T47D (cell line): ENCODE results near the gene CYB561.
A peak's percentile ranks its signal among the peaks of the same experiment; 100 is the strongest.

Experiments used
- DNase-seq, 2 experiments: peaks; one replicate each; pipeline versions ENCODE4 v3.0.0 to v3.0.0-alpha.2; 2011 to 2012; ENCODE audit warnings: low read depth in 1 of 2, low spot score in 1 of 2
- JUND ChIP-seq: IDR thresholded peaks from 2 replicates; pipeline ENCODE4 v1.6.1; 2012; ENCODE audit warnings: low read depth
- in situ Hi-C: cut with HindIII; loops from 2 replicates; pipeline ENCODE4 v1.10.0; 2016; ENCODE audit warnings: low sequenced_read_pairs, low pct_unique_long_range_greater_than_20kb

Gene CYB561

DNA sequence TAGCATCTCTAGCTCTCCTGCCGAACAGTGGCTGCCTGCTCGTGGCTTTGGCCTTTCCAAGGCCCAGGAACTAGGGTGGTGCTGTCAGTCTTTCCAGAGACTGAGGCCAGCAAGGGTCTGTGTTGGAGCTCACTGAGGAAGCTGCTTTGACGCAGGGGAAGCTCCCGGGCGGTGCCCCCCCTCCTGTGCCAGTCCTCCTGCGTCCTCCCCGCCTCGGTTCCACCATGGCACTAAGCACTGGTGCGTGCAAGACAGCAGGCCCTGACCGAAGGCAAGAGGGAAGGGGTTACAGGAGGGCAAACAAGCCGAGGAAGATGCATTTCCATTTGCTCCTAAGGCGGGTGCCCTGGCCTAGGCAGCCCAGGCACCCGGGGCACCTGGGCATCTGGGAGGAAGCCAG, 4.5 kb downstream of the CYB561 start:
- TF ChIP-seq JUND: no peak
- no peak for DNase-seq
- in situ Hi-C loops: no loop called here

DNA sequence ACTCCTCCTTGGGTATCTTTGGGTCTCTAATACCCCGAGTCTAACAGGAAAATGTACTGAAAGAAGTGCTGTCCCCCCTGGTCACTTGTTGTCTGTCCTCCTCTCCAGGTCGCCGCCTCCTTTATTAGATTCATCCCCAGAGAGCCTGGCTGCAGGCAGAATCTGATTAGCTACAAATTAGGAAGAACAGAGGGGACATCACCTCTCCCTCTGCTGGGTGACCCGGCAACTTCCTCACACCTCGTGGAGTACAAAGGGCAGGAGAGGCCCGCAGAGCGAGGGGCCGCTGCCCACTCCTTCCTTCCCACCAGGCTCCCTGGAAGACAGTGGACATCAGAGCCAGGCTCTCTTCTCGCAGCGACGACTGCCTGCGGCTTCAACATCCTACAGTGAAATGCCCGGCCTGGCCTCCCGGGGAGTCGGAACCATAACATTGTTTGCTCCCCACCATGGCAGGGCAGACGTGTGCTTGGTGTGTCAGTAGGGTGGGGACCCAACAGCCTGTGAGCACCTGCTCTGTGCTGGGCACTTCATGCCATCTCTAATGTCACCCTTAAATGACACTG, 5.3 kb downstream of the CYB561 start:
- in situ Hi-C loops: no loop called here
- TF ChIP-seq JUND: no peak
- DNase-seq: no peak

DNA sequence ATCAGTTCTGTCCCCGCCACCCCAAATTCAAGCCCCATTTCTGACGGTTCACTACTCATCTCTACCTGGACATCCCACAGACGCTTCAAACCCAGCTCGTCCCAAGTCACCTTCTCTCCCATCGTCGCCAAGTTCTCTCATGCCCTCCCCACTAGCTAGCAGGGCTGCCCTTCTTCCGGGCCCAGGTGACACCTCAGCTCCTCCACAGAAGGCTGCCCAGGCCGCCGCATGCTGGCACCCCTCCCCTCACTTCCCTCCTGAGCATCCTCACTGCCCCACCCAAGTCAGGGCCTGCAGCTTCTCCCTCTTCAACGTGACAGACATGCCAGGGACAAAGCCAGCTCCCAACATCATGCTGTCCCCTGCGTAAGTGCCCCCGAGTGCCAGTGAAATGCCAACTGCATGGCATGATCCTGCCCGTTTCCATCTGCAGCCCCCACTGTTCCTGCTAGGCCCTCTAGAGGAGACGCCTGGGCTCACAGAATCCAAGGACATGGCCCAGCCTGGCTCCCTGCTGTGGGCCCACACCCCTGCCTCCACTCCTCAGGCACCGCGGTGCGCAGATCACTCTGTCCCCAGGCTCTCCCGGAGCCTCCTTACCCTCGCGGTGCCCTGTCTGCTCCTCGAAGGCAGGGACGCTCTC, 5.9 kb downstream of the CYB561 start:
- DNase-seq: no peak
- in situ Hi-C loops: no loop called here
- no peak for TF ChIP-seq JUND

DNA sequence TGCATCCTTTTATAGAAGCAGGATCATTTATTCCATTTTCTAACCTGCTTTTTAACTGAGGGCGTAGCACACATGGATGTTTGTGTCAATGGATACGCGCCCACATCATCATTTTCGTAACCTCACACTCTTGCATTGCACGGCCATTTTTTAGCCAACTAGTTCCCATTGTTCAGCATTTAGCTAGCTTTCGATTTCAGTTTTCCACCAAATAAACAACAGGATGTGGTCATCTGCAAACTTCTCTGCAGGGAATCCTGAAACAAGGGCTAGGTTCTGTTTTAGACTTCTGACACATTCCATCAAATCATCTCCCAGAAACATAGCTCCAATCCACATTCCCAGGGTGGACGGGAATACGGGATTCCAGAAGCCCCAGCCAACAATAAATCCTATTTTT, 6.4 kb downstream of the CYB561 start:
- TF ChIP-seq JUND: no peak

DNA sequence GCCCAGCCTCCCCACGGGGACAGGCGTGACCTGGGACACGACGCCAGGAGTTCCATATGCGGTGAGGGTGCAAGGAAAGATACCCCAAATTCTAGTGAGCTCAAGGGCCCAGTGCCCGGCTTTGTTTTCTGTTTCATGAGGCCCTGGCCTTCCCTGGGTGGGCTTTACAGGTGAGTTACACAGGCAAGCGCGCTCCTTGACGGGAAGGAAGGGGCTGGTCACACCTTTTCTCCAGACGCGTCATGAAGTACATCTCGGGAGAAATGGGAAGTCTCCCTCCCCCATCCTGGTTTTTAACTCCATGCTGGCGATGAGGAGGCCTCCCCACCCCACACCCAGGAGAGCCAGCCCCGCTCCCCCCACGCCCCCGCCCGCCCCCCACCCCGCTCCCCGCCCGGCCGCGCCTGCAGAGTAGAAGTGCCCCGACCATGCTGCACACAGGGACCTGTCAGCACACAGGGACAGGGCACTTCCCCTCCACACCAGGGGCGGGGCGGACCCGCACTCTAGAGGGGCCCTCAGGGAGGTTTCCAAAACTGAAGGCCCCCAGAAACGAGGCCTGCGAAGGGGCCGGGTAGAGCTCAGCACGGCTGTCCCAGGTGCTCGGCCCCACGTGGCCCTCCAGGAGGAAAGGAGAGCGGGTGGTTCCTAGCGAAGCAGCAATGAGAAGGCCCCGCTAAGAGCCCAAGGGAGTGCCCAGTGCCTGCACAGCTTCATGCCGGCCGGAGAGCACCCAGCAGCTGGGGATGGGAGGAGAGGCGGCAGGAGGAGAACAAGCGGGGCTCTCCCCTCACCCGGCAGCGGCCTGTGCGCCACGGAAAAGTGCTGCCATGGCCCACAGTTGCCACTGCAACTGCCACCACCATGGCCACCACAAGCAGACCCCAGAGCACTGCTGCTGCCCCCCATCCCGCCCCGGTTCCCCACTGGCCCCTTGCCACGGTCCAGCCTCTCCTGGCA, 7.7 kb downstream of the CYB561 start:
- no peak for DNase-seq
- in situ Hi-C loops: no loop called here

More for the DNA sequence above, 6.4 kb downstream of the CYB561 start:
- in situ Hi-C loops: no loop called here
- DNase-seq: no peak

DNA sequence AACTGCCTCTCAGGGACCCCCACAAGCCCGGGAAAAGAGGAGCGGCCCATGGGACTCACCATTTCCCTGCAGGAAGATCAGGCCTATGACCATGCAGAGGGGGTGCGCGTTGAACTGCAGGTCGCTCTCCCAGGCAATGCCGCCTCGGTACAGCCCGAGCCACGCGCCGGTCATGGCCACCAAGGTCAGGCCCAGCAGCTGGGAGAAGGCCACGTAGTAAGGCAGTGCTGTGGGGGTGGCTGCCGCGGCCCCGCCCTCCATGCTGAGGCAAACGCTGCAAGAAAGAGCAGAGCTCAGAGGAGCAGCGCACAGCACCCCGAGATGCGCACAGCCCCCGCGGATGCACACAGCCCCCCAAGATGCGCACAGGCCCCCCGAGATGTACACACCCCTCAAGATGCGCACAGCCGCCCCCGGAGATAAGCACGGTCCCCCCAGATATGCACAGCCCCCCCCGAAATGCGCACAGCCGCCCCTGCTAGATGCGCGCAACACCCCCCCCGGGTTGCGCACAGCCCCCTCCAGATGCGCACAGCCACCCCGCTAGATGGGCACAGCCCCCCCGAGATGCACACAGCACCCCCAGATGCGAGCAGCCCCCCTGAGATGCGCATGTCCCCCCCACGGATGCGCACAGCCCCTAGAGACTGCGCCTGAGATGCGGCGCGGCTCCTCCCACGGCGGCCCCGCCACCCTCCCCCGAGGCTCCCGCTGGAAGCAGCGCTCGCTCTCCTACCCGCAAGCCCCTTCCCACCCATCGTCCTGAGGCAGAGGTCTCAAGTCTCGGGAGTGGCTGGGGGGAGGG, 8.6 kb downstream of the CYB561 start:
- no peak for TF ChIP-seq JUND
- no peak for DNase-seq
- in situ Hi-C loops: no loop called here

More for the DNA sequence above, 7.7 kb downstream of the CYB561 start:
- TF ChIP-seq JUND: no peak

DNA sequence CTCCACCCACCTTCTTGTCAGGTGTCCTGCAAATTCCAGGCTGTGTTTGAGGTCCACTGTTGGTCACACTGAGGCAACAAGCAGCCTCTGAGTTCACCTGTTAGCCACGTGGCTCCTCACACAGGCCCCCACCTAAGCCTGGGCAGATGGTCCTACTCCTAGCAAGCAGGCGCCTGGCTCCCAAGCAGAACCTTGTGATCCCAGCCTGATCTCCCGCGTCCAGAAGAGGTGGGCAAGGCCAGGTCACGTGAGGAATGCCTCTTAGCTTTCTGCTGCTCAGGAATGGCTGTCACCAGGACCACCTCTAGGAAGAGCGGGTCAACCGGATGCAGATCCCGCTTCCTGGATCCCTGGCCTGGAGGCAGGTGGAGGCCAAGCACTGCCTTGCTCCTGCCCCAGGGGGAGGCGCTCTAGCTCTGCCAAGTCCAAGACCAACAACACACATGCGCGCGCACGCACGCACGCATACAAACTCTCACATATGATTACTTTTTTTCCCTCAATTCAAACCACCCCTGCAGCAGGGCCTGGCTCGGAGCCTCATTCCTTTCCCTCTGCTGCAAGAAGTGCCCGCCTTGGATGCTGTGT, 9.5 kb downstream of the CYB561 start:
- in situ Hi-C loops: no loop called here
- no peak for TF ChIP-seq JUND
- no peak for DNase-seq

DNA sequence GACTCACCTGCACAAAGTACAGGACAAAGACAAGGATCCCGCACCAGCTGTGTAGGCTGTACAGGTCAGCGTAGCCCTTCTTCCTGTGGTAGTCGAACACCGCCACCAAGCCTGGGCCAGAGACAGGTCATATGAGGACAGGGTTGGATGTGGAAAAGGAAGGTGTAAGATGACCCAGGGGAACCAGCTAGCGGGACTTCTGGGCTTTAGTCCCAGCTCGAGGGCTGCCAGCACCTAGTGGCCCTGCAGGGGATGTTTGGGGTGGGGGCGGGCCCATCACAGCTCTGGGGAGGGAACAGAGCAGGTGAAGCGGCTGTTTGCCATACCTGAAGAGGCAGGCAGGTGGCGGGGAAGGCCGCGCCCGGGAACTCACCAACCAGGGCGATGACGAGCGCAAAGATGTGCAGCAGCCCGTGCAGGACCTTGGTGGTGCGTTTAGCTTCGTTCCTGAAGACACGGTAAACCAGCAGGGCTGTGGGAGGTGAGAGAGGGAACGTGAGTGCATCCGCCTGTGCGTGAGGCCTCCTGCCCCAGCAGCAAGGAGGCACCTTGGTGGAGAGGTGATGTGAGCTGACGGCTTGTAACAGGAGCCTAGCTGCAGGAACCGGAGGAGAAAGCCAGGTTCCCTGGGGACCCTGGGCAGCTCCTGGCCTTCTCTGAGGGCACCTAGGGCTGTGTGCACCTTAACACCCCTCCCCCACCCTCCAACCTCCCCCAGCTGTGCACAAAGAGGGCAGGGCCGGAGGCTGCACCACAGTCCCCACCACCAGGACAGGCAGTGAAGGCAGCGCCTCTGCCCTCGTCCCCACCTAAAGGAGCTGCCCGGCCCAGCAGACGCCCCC, 10.2 kb downstream of the CYB561 start:
- TF ChIP-seq JUND: no peak
- in situ Hi-C loops: no loop called here
- DNase-seq: peak; percentile 67 to 73

DNA sequence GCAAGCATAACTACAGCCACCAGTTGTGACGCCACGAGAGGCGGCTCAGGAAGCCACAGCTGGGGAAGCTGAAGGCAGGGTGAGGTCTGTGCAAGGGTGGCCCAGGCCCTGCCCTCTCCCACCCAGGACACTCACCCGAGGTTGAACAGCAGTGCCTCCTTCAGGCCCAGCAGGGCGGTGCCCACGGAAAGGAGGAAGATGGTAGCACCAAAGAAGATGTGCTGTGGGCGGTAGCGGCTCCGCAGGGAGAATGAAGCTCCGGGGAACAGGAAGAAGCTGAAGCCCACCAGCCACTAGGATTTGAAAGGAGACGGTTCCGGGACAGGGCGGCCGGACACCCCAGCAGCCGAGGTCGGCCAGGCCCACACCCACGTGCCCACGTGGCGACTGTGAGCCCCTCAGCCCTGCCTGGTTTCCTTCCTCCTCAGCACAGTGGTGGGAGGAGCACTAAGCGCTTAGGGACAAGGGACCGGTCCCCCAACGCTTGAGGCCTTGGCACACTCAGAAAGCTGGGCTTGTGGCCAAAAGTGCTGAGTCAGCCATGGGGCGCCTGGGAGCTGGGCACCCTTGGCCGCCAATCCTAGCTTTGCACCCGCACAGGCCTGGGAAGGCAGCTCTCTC, 11.0 kb downstream of the CYB561 start:
- in situ Hi-C loops: no loop called here
- no peak for TF ChIP-seq JUND
- DNase-seq: peak; percentile 81 to 82

DNA sequence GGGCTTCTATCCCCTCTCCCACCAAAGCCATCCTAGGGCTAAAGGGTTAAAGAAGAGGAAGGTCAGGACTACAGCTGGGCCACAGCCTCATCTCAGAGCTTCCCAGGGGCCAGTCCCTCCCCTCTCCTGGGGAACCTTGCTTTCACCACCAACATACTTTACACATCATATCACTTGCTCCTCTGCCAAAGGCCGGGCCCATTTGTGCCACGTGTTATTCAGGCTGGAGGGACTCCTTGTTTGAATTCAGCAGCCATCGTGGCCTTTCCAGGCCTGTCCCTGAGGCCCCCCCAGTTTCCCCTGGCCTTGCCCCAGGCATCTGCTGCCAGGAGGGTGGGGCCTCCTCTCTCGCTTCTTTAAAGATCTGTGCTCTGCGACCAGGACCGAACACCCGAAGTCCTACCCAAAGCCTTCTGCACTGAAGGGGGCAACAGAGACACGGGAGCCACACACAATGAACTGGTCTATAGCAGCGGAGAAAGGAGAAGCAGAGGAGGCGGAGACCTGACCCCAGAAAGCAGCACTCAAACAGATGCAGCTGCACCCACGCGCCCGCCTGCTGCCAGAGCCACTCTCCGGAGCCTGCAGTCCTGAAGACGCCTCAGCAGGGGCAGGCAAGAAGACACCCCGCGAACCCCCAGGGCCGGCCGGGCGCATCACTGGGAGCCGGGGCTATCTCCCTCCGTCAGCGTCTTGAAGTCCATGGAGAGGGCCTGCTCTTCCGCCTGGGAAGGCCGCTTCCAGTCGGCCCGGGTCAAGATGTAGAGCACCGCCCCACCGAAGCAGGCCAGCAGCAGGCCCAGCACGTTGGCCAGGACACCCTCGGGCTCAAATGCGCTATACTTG, 12.1 kb downstream of the CYB561 start:
- in situ Hi-C loops: no loop called here
- TF ChIP-seq JUND: no peak
- DNase-seq: no peak
